CD4-positive, CD25-positive, alpha-beta regulatory T cell (primary cell): Measurements from ENCODE around the gene BHLHE41. TPM values are rescaled to one million over a fixed set of nuclear protein-coding genes. Genes with fewer than 3 reads are reported as not detected.

ENCODE experiments used
- ATAC-seq, 2 donors: fragments of 150-1000 bp; cut with Tn5 transposase; one replicate each; pipeline ENCODE4 v1.10.0; 2021; ENCODE audit warnings: low read depth in 2 of 2, moderate number of reproducible peaks in 2 of 2, moderate library complexity in 1 of 2
- DNase-seq, 3 donors: peaks; one replicate each; pipeline versions ENCODE4 v3.0.0 to v3.0.0-alpha.2; 2012 to 2022; ENCODE audit warnings: mixed read lengths in 1 of 3
- H3K27ac ChIP-seq: one replicate; pipeline ENCODE4 v1.7.0; 2013; ENCODE audit warnings: mild to moderate bottlenecking, low read length; ENCODE audit not compliant: insufficient read depth, poor library complexity, severe bottlenecking
- H3K27me3 ChIP-seq: one replicate; pipeline ENCODE4 v1.7.0; 2013; ENCODE audit warnings: low read length; ENCODE audit not compliant: control insufficient read depth, insufficient read depth
- H3K36me3 ChIP-seq: one replicate; pipeline ENCODE4 v1.7.0; 2013; ENCODE audit warnings: mild to moderate bottlenecking, low read length, moderate library complexity; ENCODE audit not compliant: control insufficient read depth, insufficient read depth
- H3K4me1 ChIP-seq: 2 replicates; pipeline ENCODE4 v1.7.0; 2013; ENCODE audit warnings: mild to moderate bottlenecking, low read length; ENCODE audit not compliant: insufficient read depth, control insufficient read depth, poor library complexity, severe bottlenecking
- H3K4me3 ChIP-seq: one replicate; pipeline ENCODE4 v1.7.0; 2013; ENCODE audit warnings: low read depth, mild to moderate bottlenecking, low read length, moderate library complexity
- H3K9me3 ChIP-seq, 2 experiments: 1 replicate in 1 of 2; 2 replicates in 1 of 2; pipeline ENCODE4 v1.7.0; 2013; ENCODE audit warnings: low read length in 2 of 2, mild to moderate bottlenecking in 1 of 2, moderate library complexity in 1 of 2; ENCODE audit not compliant: control insufficient read depth in 2 of 2
- H3K27ac Mint-ChIP-seq, 3 donors: one replicate each; pipeline ENCODE4 v1.8.0; 2020 to 2022; ENCODE audit warnings: mild to moderate bottlenecking in 3 of 3, mixed read lengths in 3 of 3, moderate library complexity in 2 of 3
- H3K27me3 Mint-ChIP-seq: one replicate; pipeline ENCODE4 v1.8.0; 2022; ENCODE audit warnings: mild to moderate bottlenecking, mixed read lengths
- H3K36me3 Mint-ChIP-seq: one replicate; pipeline ENCODE4 v1.8.0; 2020; ENCODE audit warnings: mixed read lengths
- H3K4me1 Mint-ChIP-seq, 4 donors: one replicate each; pipeline ENCODE4 v1.8.0; 2020 to 2022; ENCODE audit warnings: mixed read lengths in 4 of 4, mild to moderate bottlenecking in 1 of 4
- H3K4me3 Mint-ChIP-seq, 4 donors: one replicate each; pipeline ENCODE4 v1.8.0; 2020 to 2022; ENCODE audit warnings: mild to moderate bottlenecking in 4 of 4, mixed read lengths in 4 of 4, moderate library complexity in 3 of 4
- H3K9me3 Mint-ChIP-seq, 7 donors: one replicate each; pipeline ENCODE4 v1.8.0; 2020 to 2022; ENCODE audit warnings: mixed read lengths in 7 of 7, mild to moderate bottlenecking in 3 of 7, moderate library complexity in 2 of 7
- polyA plus RNA-seq, 4 donors: library from polyadenylated mRNA; unstranded; fragments of 300-500 nt; fragmentation: Illumina TruSeq; gene quantifications; one replicate each; pipeline ENCODE4 v1.2.3, GENCODE V29; 2021
- total RNA-seq: library from RNA; stranded (reverse); gene quantifications from one replicate; pipeline ENCODE4 v1.2.3, GENCODE V29; 2022

Gene BHLHE41
- total and polyA plus RNA-seq, 5 donors from 2014 or later = not detected

DNA sequence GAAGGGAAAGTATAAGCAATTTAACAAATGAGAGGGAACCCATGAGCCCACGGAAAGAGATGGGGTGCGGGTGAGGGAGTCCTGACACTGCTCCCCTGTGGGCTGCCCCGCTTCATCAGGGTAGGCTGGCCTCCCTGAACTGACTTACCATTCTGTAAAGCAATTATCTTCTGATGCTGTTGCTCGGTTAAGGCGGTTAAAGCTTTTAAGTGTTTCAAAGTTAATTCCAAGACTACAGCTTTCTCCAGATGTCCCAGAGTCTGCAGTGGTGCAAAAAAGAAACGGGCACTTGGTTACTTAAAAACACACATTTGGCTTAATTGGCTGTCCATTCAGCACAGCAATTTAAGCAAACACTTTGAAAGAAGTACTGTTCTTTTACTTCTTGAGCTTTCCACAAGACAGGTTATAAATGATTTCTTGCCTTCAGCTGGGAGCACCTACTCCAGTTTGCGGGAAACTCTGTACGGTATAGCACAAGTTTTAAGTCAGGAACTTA, 1.3 kb downstream of the BHLHE41 start:
- Histone ChIP-seq H3K4me1 (peaks cover 47% of the 10 kb centered on the region), H3K4me3 (peak overlapping the region; percentile 32), H3K9me3 (no peaks in the 10 kb centered on the region), H3K27me3 (peaks cover 61% of the 10 kb centered on the region), H3K27ac (no peak overlapping the region), H3K36me3 (no peaks in the 10 kb centered on the region)
- Mint-ChIP-seq H3K4me3 (peak overlapping the region; percentile 84 to 89 (median 87)), H3K4me1 (peaks cover 0 to 47% (median 27%) of the 10 kb centered on the region in 4 donors), H3K27ac (no peak overlapping the region), H3K9me3 (peaks cover 0 to 6% (median 0%) of the 10 kb centered on the region in 7 donors), H3K27me3 (peaks cover 85% of the 10 kb centered on the region), H3K36me3 (no peaks in the 10 kb centered on the region)
- DNase-seq (no peak), ATAC-seq (no peak)

DNA sequence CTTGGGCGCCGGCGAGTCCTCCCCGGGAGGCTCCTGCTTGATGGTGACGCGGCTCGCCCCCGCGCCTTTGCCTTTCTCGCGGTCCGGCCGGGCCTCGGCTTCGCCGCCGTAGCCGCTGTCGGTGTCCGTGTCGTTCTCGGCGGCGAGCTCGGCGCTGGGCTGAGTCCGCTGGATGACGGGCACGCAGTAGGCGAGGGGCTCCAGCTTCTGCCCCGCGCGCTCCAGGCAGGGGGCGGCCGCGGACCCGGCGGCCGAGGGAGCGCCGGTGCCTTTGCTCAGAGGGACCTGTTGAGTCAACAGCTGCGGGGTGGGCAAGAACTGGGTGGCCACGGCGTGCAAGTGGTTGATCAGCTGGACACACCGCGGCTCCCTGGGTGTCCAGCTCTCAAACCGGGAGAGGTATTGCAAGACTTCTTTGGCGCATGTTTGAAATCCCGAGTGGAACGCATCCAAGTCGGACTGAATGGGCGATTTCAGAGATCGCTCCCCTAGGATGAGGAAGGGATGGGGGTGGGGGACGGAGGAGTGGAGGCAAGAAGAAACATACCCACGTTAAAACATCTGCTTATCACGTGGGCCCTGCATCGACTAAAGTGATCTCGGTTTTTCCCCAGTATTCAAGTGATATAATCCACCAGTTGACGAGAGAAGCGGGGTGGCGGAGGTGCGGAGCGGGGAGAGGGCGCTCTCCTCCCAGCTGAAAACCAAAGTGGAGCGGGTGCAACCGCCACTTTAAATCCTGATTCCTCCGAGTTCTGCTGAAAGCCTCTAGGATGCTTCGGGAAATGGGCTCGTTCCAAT, 2.0 kb downstream of the BHLHE41 start:
- peaks cover 60% of the 10 kb centered on the region for H3K27me3 ChIP-seq
- H3K27ac Mint-ChIP-seq = no peak overlapping the region
- H3K4me3 ChIP-seq = peak overlapping the region; percentile 32

DNA sequence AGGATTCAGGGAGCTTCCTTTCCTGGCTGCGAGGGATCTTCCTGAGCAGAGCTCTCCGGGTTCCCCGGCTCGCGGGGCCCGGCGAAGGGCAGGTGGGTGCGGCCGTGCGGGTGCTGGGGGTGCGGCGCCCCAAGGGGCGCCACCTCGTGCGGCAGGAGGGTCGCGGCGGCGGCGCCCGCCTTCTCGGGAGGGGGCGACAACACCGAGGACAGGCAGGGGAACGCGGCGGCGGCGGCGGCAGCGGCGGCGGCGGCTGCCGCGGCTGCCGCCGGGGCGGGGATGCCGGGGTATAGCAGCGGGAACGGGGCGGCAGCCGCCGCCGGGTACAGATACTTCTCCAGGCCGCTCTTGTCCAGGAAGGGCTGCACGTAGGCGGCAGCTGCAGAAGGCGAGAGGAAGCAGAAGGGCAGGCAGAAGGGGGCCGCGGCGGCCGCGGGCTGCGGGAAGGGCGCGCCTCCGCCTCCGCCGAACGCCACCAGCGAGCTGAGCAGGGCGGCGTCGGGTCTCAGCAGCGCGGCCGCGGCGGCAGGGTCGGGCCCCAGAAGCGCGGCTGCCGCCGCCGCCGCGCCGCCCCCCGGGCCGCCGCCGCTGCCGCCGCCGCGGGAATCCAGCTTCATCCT, 2.7 kb downstream of the BHLHE41 start:
- peak; percentile 35 to 36 for ATAC-seq
- Mint-ChIP-seq H3K36me3 (no peaks in the 10 kb centered on the region), H3K9me3 (peaks cover 0 to 2% (median 0%) of the 10 kb centered on the region in 7 donors), H3K27me3 (peaks cover 84% of the 10 kb centered on the region), H3K27ac (no peak overlapping the region), H3K4me1 (peaks cover 0 to 42% (median 24%) of the 10 kb centered on the region in 4 donors), H3K4me3 (peak overlapping the region; percentile 22 to 85 (median 67))
- no peaks in the 10 kb centered on the region for H3K36me3 ChIP-seq
- H3K27ac ChIP-seq = no peak overlapping the region
- H3K4me3 ChIP-seq = peak overlapping the region; percentile 44
- no peaks in the 10 kb centered on the region for H3K9me3 ChIP-seq
- peaks cover 53% of the 10 kb centered on the region for H3K27me3 ChIP-seq
- peak in 2 of 3 donors; percentile 30 to 47 for DNase-seq
- H3K4me1 ChIP-seq = peaks cover 47% of the 10 kb centered on the region

More for the DNA sequence above, 2.0 kb downstream of the BHLHE41 start:
- H3K27me3 Mint-ChIP-seq = peaks cover 84% of the 10 kb centered on the region
- DNase-seq = peak in 1 of 3 donors; percentile 25
- Histone ChIP-seq H3K27ac (no peak overlapping the region), H3K9me3 (no peaks in the 10 kb centered on the region), H3K4me1 (peaks cover 47% of the 10 kb centered on the region), H3K36me3 (no peaks in the 10 kb centered on the region)
- H3K36me3 Mint-ChIP-seq = no peaks in the 10 kb centered on the region
- H3K4me3 Mint-ChIP-seq = peak overlapping the region; percentile 84 to 89 (median 87)
- H3K4me1 Mint-ChIP-seq = peaks cover 0 to 47% (median 27%) of the 10 kb centered on the region in 4 donors
- ATAC-seq = peak in 1 of 2 donors; percentile 10
- peaks cover 0 to 6% (median 0%) of the 10 kb centered on the region in 7 donors for H3K9me3 Mint-ChIP-seq

DNA sequence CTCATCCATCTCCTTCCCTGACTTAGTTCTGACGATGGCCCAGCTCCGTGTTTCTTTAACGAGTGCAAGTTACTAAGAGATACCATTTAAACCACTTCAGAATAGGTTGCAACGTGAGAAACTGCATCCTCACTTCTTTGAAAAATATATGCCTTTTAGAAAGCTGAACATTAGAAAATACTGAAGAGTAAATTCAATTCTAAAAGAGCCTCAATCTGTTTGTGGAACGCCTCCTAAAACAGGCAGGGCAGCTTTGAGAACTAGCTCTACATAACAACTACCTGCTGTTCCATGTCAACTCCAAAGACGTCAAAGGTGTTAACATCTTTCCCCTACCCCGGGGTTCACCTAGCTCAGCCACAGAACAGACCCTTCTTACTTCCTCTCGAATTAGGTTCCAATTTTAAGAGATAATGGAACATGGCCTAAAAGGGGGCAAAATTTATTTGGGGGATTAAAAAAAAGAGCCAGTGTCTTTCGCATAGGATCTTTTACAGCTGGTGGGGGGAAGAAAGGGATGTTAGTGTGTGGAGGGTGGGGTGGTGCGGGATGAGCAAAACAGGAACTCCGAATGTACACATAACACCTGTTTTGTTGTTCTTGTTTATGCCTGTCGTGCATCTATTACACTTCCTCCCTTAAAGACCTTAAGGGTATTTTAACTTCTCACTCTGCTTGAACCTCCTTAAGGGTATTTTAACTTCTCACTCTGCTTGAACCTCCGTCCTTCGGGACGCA, 3.3 kb downstream of the BHLHE41 start:
- H3K4me3 ChIP-seq = peak overlapping the region; percentile 44
- peaks cover 44% of the 10 kb centered on the region for H3K4me1 ChIP-seq
- Mint-ChIP-seq H3K9me3 (peaks cover 0 to 2% (median 0%) of the 10 kb centered on the region in 7 donors), H3K4me1 (peaks cover 0 to 36% (median 24%) of the 10 kb centered on the region in 4 donors), H3K27me3 (peaks cover 82% of the 10 kb centered on the region), H3K27ac (no peak overlapping the region), H3K4me3 (peak overlapping the region; percentile 22 to 85 (median 66)), H3K36me3 (no peaks in the 10 kb centered on the region)
- H3K9me3 ChIP-seq = no peaks in the 10 kb centered on the region
- ATAC-seq (peak in 1 of 2 donors; percentile 7), DNase-seq (no peak)
- H3K36me3 ChIP-seq = no peaks in the 10 kb centered on the region
- no peak overlapping the region for H3K27ac ChIP-seq
- H3K27me3 ChIP-seq = peaks cover 51% of the 10 kb centered on the region

DNA sequence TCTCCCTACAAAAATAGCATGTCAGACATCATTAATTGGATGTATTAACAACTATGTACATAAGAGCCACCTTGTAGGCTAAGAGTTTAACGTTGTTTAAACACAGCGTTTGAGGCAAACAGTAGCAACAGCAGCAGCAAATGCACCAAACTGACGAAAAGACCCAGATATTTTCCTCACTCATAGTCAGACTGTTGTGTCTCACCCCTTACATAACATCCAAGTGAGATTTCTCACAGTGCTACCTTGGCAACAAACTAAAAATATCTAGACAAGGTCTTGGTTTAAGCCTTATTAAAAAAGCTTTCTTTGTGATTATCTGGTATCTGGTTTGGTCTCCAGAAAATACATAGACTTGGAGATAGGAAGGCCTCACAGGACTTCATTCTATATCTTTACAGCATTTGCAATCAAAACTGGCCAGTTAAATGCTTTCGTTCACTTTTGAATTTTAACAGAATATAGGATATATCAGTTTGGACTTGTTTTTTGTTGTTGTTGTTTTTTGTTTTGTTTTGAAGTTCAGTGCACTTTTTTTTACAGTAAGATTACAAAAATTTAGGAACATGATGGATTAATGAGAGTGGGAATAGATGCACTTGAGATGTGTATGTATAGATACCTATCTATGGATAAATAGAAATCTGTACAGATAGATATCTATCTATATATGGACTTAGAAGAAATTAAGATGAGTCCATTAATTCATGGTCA, 4.1 kb downstream of the BHLHE41 start:
- DNase-seq (no peak), ATAC-seq (no peak)
- Histone ChIP-seq H3K27ac (no peak overlapping the region), H3K4me1 (peaks cover 36% of the 10 kb centered on the region), H3K4me3 (no peak overlapping the region), H3K9me3 (no peaks in the 10 kb centered on the region), H3K36me3 (no peaks in the 10 kb centered on the region), H3K27me3 (peaks cover 55% of the 10 kb centered on the region)
- H3K4me3 Mint-ChIP-seq = peak overlapping the region in 2 of 4 donors; percentile 22 to 65
- no peak overlapping the region for H3K27ac Mint-ChIP-seq
- H3K27me3 Mint-ChIP-seq = peaks cover 79% of the 10 kb centered on the region
- H3K36me3 Mint-ChIP-seq = no peaks in the 10 kb centered on the region
- H3K4me1 Mint-ChIP-seq = peaks cover 0 to 29% (median 24%) of the 10 kb centered on the region in 4 donors
- peaks cover 0 to 2% (median 0%) of the 10 kb centered on the region in 7 donors for H3K9me3 Mint-ChIP-seq

DNA sequence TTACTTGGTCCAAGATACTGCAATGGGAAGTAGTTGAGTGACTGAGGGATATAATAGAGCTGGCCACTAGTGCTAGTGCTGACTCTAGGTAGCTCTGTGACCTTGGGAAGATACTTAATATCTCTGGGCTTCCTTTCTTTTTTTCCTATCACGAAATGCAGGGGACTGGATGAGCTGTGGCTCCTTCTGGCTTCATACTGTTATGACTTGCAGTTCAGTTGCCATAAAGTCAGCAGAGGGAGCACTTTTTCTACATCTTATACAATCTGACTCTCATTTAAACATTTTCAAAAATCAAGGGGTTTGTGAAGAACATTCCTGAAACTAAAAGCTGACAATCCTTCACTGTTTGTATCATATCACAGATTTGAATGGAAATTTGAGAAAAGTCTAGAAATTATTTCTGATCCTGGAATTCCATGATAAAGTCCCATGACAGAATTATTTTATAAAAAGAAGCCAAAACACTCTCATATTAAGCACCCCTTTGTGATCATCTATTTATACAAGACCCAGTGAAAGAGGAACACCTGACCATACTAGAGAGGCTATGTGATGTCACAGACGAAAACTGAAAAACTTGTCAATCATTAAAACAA, 5.3 kb downstream of the BHLHE41 start:
- Histone ChIP-seq H3K9me3 (no peaks in the 10 kb centered on the region), H3K36me3 (no peaks in the 10 kb centered on the region), H3K27me3 (peaks cover 60% of the 10 kb centered on the region), H3K4me3 (no peak overlapping the region), H3K4me1 (peaks cover 27% of the 10 kb centered on the region), H3K27ac (no peak overlapping the region)
- Mint-ChIP-seq H3K4me1 (peaks cover 0 to 31% (median 23%) of the 10 kb centered on the region in 4 donors), H3K27ac (no peak overlapping the region), H3K27me3 (peaks cover 80% of the 10 kb centered on the region), H3K36me3 (no peaks in the 10 kb centered on the region), H3K9me3 (no peaks in the 10 kb centered on the region), H3K4me3 (no peak overlapping the region)
- DNase-seq (peak in 1 of 3 donors; percentile 39), ATAC-seq (no peak)
